ENCODE data around the gene ZEB2. TPM values are rescaled to one million over a fixed set of nuclear protein-coding genes. Genes with fewer than 3 reads are reported as not detected.

ZEB2 gene
- total RNA-seq, 4 donors from 2014 or later = 187 to 346 (median 266) TPM

GRCh38 chr2:144546933-144547332 lies 27.0 kb upstream of the ZEB2 start:
- no peak for TF ChIP-seq CTCF (IDR thresholded peaks at IDR 0.05; ENCODE audit: low read depth)

GRCh38 chr2:144545787-144546186 lies 25.9 kb upstream of the ZEB2 start:
- TF ChIP-seq CTCF (IDR thresholded peaks at IDR 0.05; ENCODE audit: low read depth) = no peak

GRCh38 chr2:144544053-144544452 lies 24.1 kb upstream of the ZEB2 start:
- no peak for TF ChIP-seq CTCF (IDR thresholded peaks at IDR 0.05; ENCODE audit: low read depth)

GRCh38 chr2:144541396-144541795 lies 21.5 kb upstream of the ZEB2 start:
- no peak for TF ChIP-seq CTCF (IDR thresholded peaks at IDR 0.05; ENCODE audit: low read depth)

- no peak for TF ChIP-seq CTCF (IDR thresholded peaks at IDR 0.05; ENCODE audit: low read depth)
Measured at GRCh38 chr2:144539289-144539782, 19.4 kb upstream of the ZEB2 start.

GRCh38 chr2:144535300-144535699 lies 15.4 kb upstream of the ZEB2 start:
- TF ChIP-seq CTCF (IDR thresholded peaks at IDR 0.05; ENCODE audit: low read depth) = no peak

- no peak for TF ChIP-seq CTCF (IDR thresholded peaks at IDR 0.05; ENCODE audit: low read depth)
Measured at GRCh38 chr2:144533221-144533620, 13.3 kb upstream of the ZEB2 start.

Data from subcutaneous adipose tissue (tissue), 4 donors.